HEK293 (cell line): Measurements from ENCODE around the gene BORCS6.
A peak's percentile ranks its signal among the peaks of the same experiment; 100 is the strongest.

Experiments
- FEZF1 ChIP-seq: fragments of 450-650 bp; formaldehyde crosslinking; IDR thresholded peaks from 2 replicates; pipeline ENCODE4 v1.5.1; 2016; ENCODE audit warnings: missing biosample characterization, missing genetic modification characterization
- HOXC10 ChIP-seq: sonication (generic); formaldehyde crosslinking; IDR thresholded peaks from 2 replicates; pipeline ENCODE4 v1.8.1; 2023; ENCODE audit warnings: mild to moderate bottlenecking, missing genetic modification reagents
- IKZF3 ChIP-seq: fragments of 450-650 bp; IDR thresholded peaks from 2 replicates; pipeline ENCODE4 v1.5.0; 2018; ENCODE audit warnings: missing biosample characterization, mild to moderate bottlenecking, missing genetic modification characterization, moderate library complexity
- PRDM4 ChIP-seq: fragments of 450-650 bp; formaldehyde crosslinking; IDR thresholded peaks from 2 replicates; pipeline ENCODE4 v1.5.1; 2017; ENCODE audit warnings: missing biosample characterization, missing genetic modification characterization
- ZBTB11 ChIP-seq: fragments of 450-650 bp; formaldehyde crosslinking; conservative IDR thresholded peaks from 2 replicates; pipeline ENCODE4 v1.5.1; 2016; ENCODE audit warnings: low read depth, missing biosample characterization, missing genetic modification characterization
- ZBTB26 ChIP-seq: fragments of 450-650 bp; formaldehyde crosslinking; optimal IDR thresholded peaks from 2 replicates; pipeline ENCODE3; 2016; ENCODE audit warnings: missing biosample characterization, mild to moderate bottlenecking, missing genetic modification characterization
- ZNF169 ChIP-seq: fragments of 450-650 bp; formaldehyde crosslinking; IDR thresholded peaks from 2 replicates; pipeline ENCODE4 v1.5.1; 2016; ENCODE audit warnings: missing biosample characterization, missing genetic modification characterization
- ZNF211 ChIP-seq: fragments of 450-650 bp; formaldehyde crosslinking; IDR thresholded peaks from 2 replicates; pipeline ENCODE4 v1.5.1; 2016; ENCODE audit warnings: low read depth, missing biosample characterization, missing genetic modification characterization
- ZNF214 ChIP-seq: fragments of 450-650 bp; formaldehyde crosslinking; IDR thresholded peaks from 2 replicates; pipeline ENCODE4 v1.5.1; 2017; ENCODE audit warnings: missing biosample characterization, mild to moderate bottlenecking, missing genetic modification characterization, borderline replicate concordance
- ZNF24 ChIP-seq: fragments of 450-650 bp; formaldehyde crosslinking; IDR thresholded peaks from 2 replicates; pipeline ENCODE4 v1.5.1; 2016; ENCODE audit warnings: missing biosample characterization, missing genetic modification characterization
- ZNF280C ChIP-seq: fragments of 450-650 bp; formaldehyde crosslinking; IDR thresholded peaks from 2 replicates; pipeline ENCODE4 v1.5.1; 2016; ENCODE audit warnings: missing biosample characterization, missing genetic modification characterization
- ZNF341 ChIP-seq: fragments of 450-650 bp; formaldehyde crosslinking; IDR thresholded peaks from 2 replicates; pipeline ENCODE4; 2016; ENCODE audit warnings: low read depth, missing biosample characterization, missing genetic modification characterization
- ZNF433 ChIP-seq: fragments of 450-650 bp; formaldehyde crosslinking; IDR thresholded peaks from 2 replicates; pipeline ENCODE4 v1.5.1; 2016; ENCODE audit warnings: missing biosample characterization, missing genetic modification characterization, low read depth
- ZNF449 ChIP-seq: fragments of 450-650 bp; formaldehyde crosslinking; IDR thresholded peaks from 2 replicates; pipeline ENCODE4 v1.5.1; 2017; ENCODE audit warnings: missing biosample characterization, mild to moderate bottlenecking, missing genetic modification characterization, moderate library complexity
- ZNF596 ChIP-seq: fragments of 450-650 bp; IDR thresholded peaks from 2 replicates; pipeline ENCODE4 v1.5.0; 2018; ENCODE audit warnings: missing biosample characterization, mild to moderate bottlenecking, missing genetic modification characterization, moderate library complexity
- ZNF670 ChIP-seq: fragments of 450-650 bp; formaldehyde crosslinking; IDR thresholded peaks from 2 replicates; pipeline ENCODE4 v1.5.1; 2016; ENCODE audit warnings: missing biosample characterization, missing genetic modification characterization, low read depth
- ZNF747 ChIP-seq: fragments of 450-650 bp; formaldehyde crosslinking; IDR thresholded peaks from 2 replicates; pipeline ENCODE4 v1.5.1; 2016; ENCODE audit warnings: missing biosample characterization, missing genetic modification characterization
- ZNF837 ChIP-seq: fragments of 450-650 bp; formaldehyde crosslinking; IDR thresholded peaks from 2 replicates; pipeline ENCODE4 v1.5.1; 2016; ENCODE audit warnings: missing biosample characterization, missing genetic modification characterization
- TF ChIP-seq, protein P1 (sequence below): fragments of 450-650 bp; formaldehyde crosslinking; IDR thresholded peaks from 2 replicates; pipeline ENCODE4 v1.5.1; 2017; ENCODE audit warnings: missing biosample characterization, missing genetic modification characterization
- TF ChIP-seq, protein P2 (sequence below): fragments of 450-650 bp; IDR thresholded peaks from 2 replicates; pipeline ENCODE4 v1.5.1; 2018; ENCODE audit warnings: missing biosample characterization, mild to moderate bottlenecking, missing genetic modification characterization
- TF ChIP-seq, protein P3 (sequence below): fragments of 450-650 bp; formaldehyde crosslinking; IDR thresholded peaks from 2 replicates; pipeline ENCODE4 v1.5.1; 2016; ENCODE audit warnings: missing biosample characterization, missing genetic modification characterization

BORCS6 gene

DNA sequence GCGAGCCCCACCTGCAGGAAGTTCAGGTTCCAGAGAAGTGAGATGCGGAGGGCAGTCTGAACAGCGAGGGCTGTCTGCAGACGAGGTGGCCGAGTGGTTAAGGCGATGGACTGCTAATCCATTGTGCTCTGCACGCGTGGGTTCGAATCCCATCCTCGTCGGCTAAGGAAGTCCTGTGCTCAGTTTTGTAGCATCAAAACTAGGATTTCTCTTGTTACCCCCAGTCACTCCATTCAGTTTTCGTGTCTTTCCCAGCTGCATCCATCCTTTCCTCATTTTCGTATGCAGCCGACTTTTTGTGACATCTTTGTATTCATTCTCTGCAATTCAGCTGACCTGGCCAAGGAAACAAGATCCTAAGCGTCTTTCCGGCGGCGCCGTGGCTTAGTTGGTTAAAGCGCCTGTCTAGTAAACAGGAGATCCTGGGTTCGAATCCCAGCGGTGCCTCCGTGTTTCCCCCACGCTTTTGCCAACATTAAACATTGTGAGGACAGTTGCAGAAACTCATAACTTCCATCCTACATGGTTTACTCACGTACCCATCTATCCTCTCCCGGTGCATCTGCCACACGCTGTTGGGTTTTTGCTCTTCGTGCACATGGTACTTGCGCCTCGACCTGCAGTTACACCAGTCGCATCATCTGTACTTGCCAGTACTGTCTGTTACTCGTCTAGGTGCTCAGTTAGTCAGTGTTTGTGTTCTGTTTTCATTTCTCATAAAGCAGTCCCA lies 3.0 kb downstream of the BORCS6 start (continued):
- TF ChIP-seq PRDM4, result peak; percentile 22; the same call in 1 of the 2 replicates
- TF ChIP-seq ZNF214 (tag by site-specific recombination), result no peak; the same call in 1 of the 2 replicates
- TF ChIP-seq ZNF433, result no peak; the same call in 1 of the 2 replicates
- TF ChIP-seq ZNF747 (tag by site-specific recombination), result no peak
- TF ChIP-seq, protein P1, sequence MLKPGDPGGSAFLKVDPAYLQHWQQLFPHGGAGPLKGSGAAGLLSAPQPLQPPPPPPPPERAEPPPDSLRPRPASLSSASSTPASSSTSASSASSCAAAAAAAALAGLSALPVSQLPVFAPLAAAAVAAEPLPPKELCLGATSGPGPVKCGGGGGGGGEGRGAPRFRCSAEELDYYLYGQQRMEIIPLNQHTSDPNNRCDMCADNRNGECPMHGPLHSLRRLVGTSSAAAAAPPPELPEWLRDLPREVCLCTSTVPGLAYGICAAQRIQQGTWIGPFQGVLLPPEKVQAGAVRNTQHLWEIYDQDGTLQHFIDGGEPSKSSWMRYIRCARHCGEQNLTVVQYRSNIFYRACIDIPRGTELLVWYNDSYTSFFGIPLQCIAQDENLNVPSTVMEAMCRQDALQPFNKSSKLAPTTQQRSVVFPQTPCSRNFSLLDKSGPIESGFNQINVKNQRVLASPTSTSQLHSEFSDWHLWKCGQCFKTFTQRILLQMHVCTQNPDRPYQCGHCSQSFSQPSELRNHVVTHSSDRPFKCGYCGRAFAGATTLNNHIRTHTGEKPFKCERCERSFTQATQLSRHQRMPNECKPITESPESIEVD, result peak; percentile 79
- TF ChIP-seq ZNF211, result no peak
- peak; percentile 100 for TF ChIP-seq IKZF3 (tag by site-specific recombination)
- TF ChIP-seq, protein P2, sequence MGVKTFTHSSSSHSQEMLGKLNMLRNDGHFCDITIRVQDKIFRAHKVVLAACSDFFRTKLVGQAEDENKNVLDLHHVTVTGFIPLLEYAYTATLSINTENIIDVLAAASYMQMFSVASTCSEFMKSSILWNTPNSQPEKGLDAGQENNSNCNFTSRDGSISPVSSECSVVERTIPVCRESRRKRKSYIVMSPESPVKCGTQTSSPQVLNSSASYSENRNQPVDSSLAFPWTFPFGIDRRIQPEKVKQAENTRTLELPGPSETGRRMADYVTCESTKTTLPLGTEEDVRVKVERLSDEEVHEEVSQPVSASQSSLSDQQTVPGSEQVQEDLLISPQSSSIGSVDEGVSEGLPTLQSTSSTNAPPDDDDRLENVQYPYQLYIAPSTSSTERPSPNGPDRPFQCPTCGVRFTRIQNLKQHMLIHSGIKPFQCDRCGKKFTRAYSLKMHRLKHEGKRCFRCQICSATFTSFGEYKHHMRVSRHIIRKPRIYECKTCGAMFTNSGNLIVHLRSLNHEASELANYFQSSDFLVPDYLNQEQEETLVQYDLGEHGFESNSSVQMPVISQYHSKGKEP (tag by site-specific recombination), result no peak; the same call in 1 of the 2 replicates
- TF ChIP-seq ZNF341 (tag by site-specific recombination), result no peak
- TF ChIP-seq, protein P3, sequence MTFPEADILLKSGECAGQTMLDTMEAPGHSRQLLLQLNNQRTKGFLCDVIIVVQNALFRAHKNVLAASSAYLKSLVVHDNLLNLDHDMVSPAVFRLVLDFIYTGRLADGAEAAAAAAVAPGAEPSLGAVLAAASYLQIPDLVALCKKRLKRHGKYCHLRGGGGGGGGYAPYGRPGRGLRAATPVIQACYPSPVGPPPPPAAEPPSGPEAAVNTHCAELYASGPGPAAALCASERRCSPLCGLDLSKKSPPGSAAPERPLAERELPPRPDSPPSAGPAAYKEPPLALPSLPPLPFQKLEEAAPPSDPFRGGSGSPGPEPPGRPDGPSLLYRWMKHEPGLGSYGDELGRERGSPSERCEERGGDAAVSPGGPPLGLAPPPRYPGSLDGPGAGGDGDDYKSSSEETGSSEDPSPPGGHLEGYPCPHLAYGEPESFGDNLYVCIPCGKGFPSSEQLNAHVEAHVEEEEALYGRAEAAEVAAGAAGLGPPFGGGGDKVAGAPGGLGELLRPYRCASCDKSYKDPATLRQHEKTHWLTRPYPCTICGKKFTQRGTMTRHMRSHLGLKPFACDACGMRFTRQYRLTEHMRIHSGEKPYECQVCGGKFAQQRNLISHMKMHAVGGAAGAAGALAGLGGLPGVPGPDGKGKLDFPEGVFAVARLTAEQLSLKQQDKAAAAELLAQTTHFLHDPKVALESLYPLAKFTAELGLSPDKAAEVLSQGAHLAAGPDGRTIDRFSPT (tag by site-specific recombination), result peak; percentile 99
- no peak for TF ChIP-seq HOXC10 (CRISPR knock-in tag)
- TF ChIP-seq ZNF670 (tag by site-specific recombination), result no peak
- TF ChIP-seq FEZF1 (tag by site-specific recombination), result peak; percentile 28; the same call in 1 of the 2 replicates
- no peak for TF ChIP-seq ZNF837 (tag by site-specific recombination)
- peak; percentile 23 for TF ChIP-seq ZBTB26
- no peak for TF ChIP-seq ZNF280C
- no peak for TF ChIP-seq ZNF596 (tag by site-specific recombination)
- no peak for TF ChIP-seq ZNF169
- no peak; the same call in 1 of the 2 replicates for TF ChIP-seq ZNF449 (tag by site-specific recombination)
- no peak; the same call in 1 of the 2 replicates for TF ChIP-seq ZBTB11 (tag by site-specific recombination)
- TF ChIP-seq ZNF24, result peak; percentile 86
